ENCODE results near the gene GZMB.

GZMB gene

GRCh38 chr14:24613241-24613640 lies 20.7 kb downstream of the GZMB start:
- Histone ChIP-seq H3K27ac (ENCODE audit: low read length) (no peak overlapping the region), H3K4me3 (ENCODE audit: low read length) (no peak overlapping the region), H3K9me3 (replicated peaks; ENCODE audit: insufficient read depth, low read length) (no peaks in the 10 kb centered on the region), H4K20me1 (ENCODE audit: insufficient read depth, low read length) (no peaks in the 10 kb centered on the region), H3K4me1 (ENCODE audit: low read length) (peaks cover 29% of the 10 kb centered on the region), H3K4me2 (ENCODE audit: low read depth, low read length) (no peak overlapping the region), H3K79me2 (ENCODE audit: low read length) (no peaks in the 10 kb centered on the region), H3K9ac (ENCODE audit: low read length) (no peak overlapping the region), H3K36me3 (replicated peaks; ENCODE audit: insufficient read depth, low read length) (no peaks in the 10 kb centered on the region), H3K27me3 (replicated peaks; ENCODE audit: insufficient read depth, low read length) (no peaks in the 10 kb centered on the region), H2AFZ (ENCODE audit: low read length) (no peak overlapping the region), H3F3A (ENCODE audit: insufficient read depth, low read length) (no peaks in the 10 kb centered on the region), H3K9me2 (replicated peaks; ENCODE audit: insufficient read depth, low read length) (no peaks in the 10 kb centered on the region)
- TF ChIP-seq, protein P1, sequence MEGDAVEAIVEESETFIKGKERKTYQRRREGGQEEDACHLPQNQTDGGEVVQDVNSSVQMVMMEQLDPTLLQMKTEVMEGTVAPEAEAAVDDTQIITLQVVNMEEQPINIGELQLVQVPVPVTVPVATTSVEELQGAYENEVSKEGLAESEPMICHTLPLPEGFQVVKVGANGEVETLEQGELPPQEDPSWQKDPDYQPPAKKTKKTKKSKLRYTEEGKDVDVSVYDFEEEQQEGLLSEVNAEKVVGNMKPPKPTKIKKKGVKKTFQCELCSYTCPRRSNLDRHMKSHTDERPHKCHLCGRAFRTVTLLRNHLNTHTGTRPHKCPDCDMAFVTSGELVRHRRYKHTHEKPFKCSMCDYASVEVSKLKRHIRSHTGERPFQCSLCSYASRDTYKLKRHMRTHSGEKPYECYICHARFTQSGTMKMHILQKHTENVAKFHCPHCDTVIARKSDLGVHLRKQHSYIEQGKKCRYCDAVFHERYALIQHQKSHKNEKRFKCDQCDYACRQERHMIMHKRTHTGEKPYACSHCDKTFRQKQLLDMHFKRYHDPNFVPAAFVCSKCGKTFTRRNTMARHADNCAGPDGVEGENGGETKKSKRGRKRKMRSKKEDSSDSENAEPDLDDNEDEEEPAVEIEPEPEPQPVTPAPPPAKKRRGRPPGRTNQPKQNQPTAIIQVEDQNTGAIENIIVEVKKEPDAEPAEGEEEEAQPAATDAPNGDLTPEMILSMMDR (IDR thresholded peaks at IDR 0.05; ENCODE audit: low read length): no peak
- no peak for TF ChIP-seq EZH2 (optimal IDR thresholded peaks at IDR 0.05; ENCODE audit: low read depth, low read length)
- no peak for DNase-seq

- no peak overlapping the region for H3K4me2 ChIP-seq (ENCODE audit: low read depth, low read length)
- H3K9me3 ChIP-seq (replicated peaks; ENCODE audit: insufficient read depth, low read length): no peaks in the 10 kb centered on the region
- TF ChIP-seq EZH2 (optimal IDR thresholded peaks at IDR 0.05; ENCODE audit: low read depth, low read length): no peak
- TF ChIP-seq, protein P1 (IDR thresholded peaks at IDR 0.05; ENCODE audit: low read length): no peak
- TF ChIP-seq EZH2phosphoT487 (IDR thresholded peaks at IDR 0.05; ENCODE audit: low read length): no peak
- H3K36me3 ChIP-seq (replicated peaks; ENCODE audit: insufficient read depth, low read length): no peaks in the 10 kb centered on the region
- H3K4me3 ChIP-seq (ENCODE audit: low read length): no peak overlapping the region
- peak; percentile 77 for DNase-seq
- peaks cover 39% of the 10 kb centered on the region for H3K4me1 ChIP-seq (ENCODE audit: low read length)
- H2AFZ ChIP-seq (ENCODE audit: low read length): no peak overlapping the region
- no peaks in the 10 kb centered on the region for H3K27me3 ChIP-seq (replicated peaks; ENCODE audit: insufficient read depth, low read length)
- no peaks in the 10 kb centered on the region for H4K20me1 ChIP-seq (ENCODE audit: insufficient read depth, low read length)
- H3K9ac ChIP-seq (ENCODE audit: low read length): no peak overlapping the region
- no peaks in the 10 kb centered on the region for H3F3A ChIP-seq (ENCODE audit: insufficient read depth, low read length)
- H3K79me2 ChIP-seq (ENCODE audit: low read length): no peaks in the 10 kb centered on the region
- H3K9me2 ChIP-seq (replicated peaks; ENCODE audit: insufficient read depth, low read length): no peaks in the 10 kb centered on the region
- H3K27ac ChIP-seq (ENCODE audit: low read length): peak overlapping the region; percentile 43; the same call in 1 of the 2 replicates
Observed at GRCh38 chr14:24612196-24612595, 21.8 kb downstream of the GZMB start.

GRCh38 chr14:24609655-24610344 lies 24.2 kb downstream of the GZMB start, which contains the start of gene GZMH:
GZMH (minus strand) TSS chr14:24609685; CDS start chr14:24609613, 72 bp downstream.
- Histone ChIP-seq H3K9me2 (replicated peaks; ENCODE audit: insufficient read depth, low read length) (no peaks in the 10 kb centered on the region), H4K20me1 (ENCODE audit: insufficient read depth, low read length) (no peaks in the 10 kb centered on the region), H3K4me3 (ENCODE audit: low read length) (no peak within 1 kb of the TSS), H3F3A (ENCODE audit: insufficient read depth, low read length) (no peaks in the 10 kb centered on the region), H3K79me2 (ENCODE audit: low read length) (no peaks in the 10 kb centered on the region), H3K4me2 (ENCODE audit: low read depth, low read length) (no peak within 1 kb of the TSS), H3K9ac (ENCODE audit: low read length) (no peak within 1 kb of the TSS), H3K4me1 (ENCODE audit: low read length) (peaks cover 56% of the 10 kb centered on the region), H3K27ac (ENCODE audit: low read length) (peak within 1 kb of the TSS; percentile 25; the same call in 1 of the 2 replicates), H3K27me3 (replicated peaks; ENCODE audit: insufficient read depth, low read length) (no peaks in the 10 kb centered on the region), H3K36me3 (replicated peaks; ENCODE audit: insufficient read depth, low read length) (no peaks in the 10 kb centered on the region), H3K9me3 (replicated peaks; ENCODE audit: insufficient read depth, low read length) (no peaks in the 10 kb centered on the region), H2AFZ (ENCODE audit: low read length) (no peak within 1 kb of the TSS)
- no peak for TF ChIP-seq EZH2 (optimal IDR thresholded peaks at IDR 0.05; ENCODE audit: low read depth, low read length)
- no peak for TF ChIP-seq EZH2phosphoT487 (IDR thresholded peaks at IDR 0.05; ENCODE audit: low read length)
- TF ChIP-seq, protein P1 (IDR thresholded peaks at IDR 0.05; ENCODE audit: low read length): no peak
- peak; percentile 17 for DNase-seq

All from MM.1S (cell line).